PFSK-1 (cell line): ENCODE measurements around the gene SPG7.

ENCODE experiments used
- FOXP2 ChIP-seq: optimal IDR thresholded peaks from 2 replicates; pipeline ENCODE3; 2011; ENCODE audit warnings: borderline replicate concordance, control low read depth, inconsistent platforms; ENCODE audit not compliant: insufficient read depth; ENCODE audit errors: extremely low read length, extremely low read depth
- POLR2AphosphoS5 ChIP-seq: IDR thresholded peaks from 2 replicates; pipeline ENCODE4 v1.6.1; 2012; ENCODE audit warnings: low read depth, mild to moderate bottlenecking, control low read depth, low read length, moderate library complexity
- SIN3A ChIP-seq: IDR thresholded peaks from 2 replicates; pipeline ENCODE4 v1.6.1; 2012; ENCODE audit warnings: mild to moderate bottlenecking, low read length, moderate library complexity, borderline replicate concordance; ENCODE audit not compliant: insufficient read depth
- TAF1 ChIP-seq: IDR thresholded peaks from 2 replicates; pipeline ENCODE4 v1.6.1; 2012; ENCODE audit warnings: low read length, control low read depth, borderline replicate concordance; ENCODE audit not compliant: insufficient read depth
- TF ChIP-seq, protein P1 (sequence below), 2 experiments: IDR thresholded peaks; 2 replicates each; pipeline versions ENCODE4 v1.6.1 to v1.8.0; 2011 to 2012; ENCODE audit warnings: low read depth in 2 of 2, low read length in 2 of 2, control low read depth in 1 of 2, inconsistent platforms in 1 of 2, mild to moderate bottlenecking in 1 of 2, moderate library complexity in 1 of 2; ENCODE audit not compliant: insufficient read depth in 1 of 2

GRCh38 chr16:89600427-89600826 lies 92.2 kb downstream of the SPG7 start:
- TF ChIP-seq POLR2AphosphoS5 (no peak), TAF1 (no peak), SIN3A (no peak), FOXP2 (no peak)
- TF ChIP-seq, protein P1, sequence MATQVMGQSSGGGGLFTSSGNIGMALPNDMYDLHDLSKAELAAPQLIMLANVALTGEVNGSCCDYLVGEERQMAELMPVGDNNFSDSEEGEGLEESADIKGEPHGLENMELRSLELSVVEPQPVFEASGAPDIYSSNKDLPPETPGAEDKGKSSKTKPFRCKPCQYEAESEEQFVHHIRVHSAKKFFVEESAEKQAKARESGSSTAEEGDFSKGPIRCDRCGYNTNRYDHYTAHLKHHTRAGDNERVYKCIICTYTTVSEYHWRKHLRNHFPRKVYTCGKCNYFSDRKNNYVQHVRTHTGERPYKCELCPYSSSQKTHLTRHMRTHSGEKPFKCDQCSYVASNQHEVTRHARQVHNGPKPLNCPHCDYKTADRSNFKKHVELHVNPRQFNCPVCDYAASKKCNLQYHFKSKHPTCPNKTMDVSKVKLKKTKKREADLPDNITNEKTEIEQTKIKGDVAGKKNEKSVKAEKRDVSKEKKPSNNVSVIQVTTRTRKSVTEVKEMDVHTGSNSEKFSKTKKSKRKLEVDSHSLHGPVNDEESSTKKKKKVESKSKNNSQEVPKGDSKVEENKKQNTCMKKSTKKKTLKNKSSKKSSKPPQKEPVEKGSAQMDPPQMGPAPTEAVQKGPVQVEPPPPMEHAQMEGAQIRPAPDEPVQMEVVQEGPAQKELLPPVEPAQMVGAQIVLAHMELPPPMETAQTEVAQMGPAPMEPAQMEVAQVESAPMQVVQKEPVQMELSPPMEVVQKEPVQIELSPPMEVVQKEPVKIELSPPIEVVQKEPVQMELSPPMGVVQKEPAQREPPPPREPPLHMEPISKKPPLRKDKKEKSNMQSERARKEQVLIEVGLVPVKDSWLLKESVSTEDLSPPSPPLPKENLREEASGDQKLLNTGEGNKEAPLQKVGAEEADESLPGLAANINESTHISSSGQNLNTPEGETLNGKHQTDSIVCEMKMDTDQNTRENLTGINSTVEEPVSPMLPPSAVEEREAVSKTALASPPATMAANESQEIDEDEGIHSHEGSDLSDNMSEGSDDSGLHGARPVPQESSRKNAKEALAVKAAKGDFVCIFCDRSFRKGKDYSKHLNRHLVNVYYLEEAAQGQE (IDR thresholded peaks at IDR 0.05; ENCODE audit: insufficient read depth in 1 of 2, low read depth in 2 of 2, low read length in 2 of 2) = no peak
